K562 treated with DMSO at 1 percent for 48 hours (cell line): ENCODE measurements around the gene COL20A1. TPM values are rescaled to one million over a fixed set of nuclear protein-coding genes. Genes with fewer than 3 reads are reported as not detected.

Experiments
- total RNA-seq: library from RNA; unstranded; fragments of 300-600 nt; gene quantifications from 2 replicates; pipeline ENCODE4 v1.2.3, GENCODE V29; 2022; ENCODE audit warnings: low replicate concordance; ENCODE audit errors: extremely low read depth

COL20A1 gene
- total RNA-seq, result not detected in 2 replicates

DNA sequence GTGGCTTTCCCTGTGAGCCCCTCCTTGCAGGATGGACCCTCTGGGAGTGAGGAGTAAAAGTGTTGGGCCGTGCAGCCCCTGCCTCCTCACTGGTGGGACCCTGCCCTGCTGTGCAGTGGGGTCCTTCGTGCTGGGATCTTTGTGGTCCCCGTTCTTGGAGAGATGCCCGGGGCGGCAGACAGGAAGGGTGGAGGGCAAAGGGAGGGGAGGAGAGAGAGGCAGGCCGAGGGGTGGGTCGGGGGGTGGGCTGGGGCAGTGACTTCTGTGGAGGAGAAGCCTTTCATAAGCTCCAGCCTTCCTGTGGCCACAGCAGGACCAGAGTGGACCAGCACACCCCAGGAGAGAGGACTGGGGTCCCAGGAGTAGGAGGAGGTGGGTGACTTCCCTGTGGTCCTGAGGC, at the start of gene COL20A1:
Gene COL20A1, plus strand, starts transcription at position 283 of the 400 bp plus-strand sequence. CDS start 1,922 bp downstream, outside the sequence.

DNA sequence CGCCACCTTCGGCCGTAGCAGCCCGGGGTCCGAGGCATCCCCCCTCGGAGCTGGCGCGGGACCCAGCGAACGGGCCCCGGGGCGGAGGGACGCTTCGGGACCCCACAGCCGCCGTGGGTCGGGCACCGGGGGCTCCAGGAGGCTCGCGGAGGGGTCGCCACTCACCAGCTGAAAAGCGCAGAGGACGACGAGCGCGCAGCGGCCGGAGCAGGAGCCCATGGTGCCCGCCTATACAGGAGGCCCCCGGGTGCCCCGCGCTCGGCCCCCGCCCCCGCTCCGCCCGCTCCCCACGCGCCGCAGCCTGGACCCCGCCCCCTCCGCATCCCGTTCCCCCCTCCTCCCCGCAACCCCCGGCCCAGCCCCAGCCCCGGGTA, 38.8 kb upstream of the COL20A1 start, which contains the start of gene NKAIN4:
Gene NKAIN4, minus strand, starts transcription at position 232 of the 374 bp plus-strand sequence. Its CDS starts 13 bp downstream, at position 219.

DNA sequence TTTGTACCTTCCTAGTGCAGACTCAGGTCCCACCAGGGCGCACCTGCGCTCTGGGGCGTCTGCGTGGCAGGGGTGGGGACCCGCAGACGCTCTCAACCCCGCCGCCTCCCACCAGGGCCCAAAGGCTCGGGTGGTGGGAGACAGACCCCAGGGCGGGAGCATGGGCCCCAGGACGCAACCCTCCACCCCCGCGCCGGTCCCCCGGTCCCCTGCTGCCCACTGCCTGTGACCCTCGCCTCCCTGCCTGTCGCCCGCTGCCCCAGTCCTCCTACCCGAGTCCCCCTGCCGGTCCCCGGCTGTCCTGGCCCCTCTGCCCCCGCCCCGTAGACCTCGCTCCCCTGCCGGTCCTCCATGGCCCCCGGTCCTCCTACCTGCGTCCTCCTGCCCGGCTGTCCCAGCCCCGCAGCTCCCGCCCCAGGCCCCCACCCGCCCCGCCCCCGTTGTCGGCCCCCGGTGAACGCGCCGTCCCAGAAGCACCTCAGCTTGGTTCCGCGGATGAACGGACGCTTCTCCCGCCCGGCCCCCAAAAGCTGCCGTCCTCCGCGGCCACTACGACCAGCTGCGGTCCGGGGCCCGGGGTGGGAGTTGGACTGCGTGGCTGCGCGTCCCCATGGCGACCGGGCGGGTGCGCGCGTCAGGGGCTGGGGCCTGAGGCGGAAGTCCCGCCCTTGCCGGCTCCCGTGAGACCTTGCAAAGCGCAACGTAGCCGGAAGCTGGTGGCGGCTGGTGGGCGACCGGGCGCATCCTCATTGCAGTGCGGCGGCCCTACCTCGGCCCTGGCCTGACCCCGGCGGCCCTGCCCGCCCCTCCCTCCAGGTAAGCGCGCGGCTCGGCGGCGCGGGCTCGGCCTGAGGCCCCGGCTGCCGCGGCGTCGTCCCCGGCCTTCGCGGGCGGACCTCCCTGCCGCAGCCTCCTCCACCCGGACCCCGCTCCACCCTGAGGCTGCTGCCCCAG, 20.6 kb upstream of the COL20A1 start, which contains the start of gene ARFGAP1:
Gene ARFGAP1, plus strand, starts transcription at position 709 of the 954 bp plus-strand sequence. CDS start 2,768 bp downstream, outside the sequence.

DNA sequence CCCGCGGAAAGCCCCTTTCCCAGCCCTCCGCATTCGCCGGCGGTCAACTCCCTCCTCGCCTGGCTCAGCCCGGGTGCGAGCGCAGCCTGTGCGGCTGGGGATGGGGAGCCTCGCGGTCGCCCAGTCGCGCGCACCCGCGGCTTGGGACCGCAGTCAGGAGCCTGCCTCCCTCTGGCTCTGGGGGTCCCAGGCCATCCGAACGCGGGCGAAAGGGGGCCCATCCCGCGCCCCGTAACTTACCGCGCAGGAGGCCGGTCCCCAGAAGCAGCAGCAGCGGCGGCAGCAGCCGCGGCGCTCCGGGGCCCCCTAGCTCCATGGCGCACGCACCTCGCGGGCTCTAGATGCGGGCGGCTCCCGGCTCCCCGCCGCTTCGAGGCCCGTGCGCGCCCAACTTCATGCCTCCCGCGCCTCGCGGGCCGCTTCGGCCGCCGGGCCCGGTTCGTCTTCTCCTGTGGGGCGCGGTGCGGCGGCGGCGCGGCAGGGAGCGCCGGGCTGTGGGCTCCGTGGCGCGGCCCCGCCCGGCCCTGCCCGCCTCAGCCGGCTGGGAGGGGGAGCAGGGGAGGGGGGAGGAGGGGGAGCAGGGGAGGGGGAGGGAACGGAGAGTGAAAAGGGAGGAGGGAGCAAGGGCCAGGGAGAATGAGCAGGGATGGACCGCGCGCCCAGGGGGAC, 68.0 kb downstream of the COL20A1 start, which contains the start of gene CHRNA4:
Gene CHRNA4, minus strand, starts transcription at position 500 of the 669 bp plus-strand sequence. Its CDS starts 184 bp downstream, at position 316.

Other genes with a start within 250 kb of the COL20A1 start
- gene YTHDF1, start 77.1 kb upstream of the COL20A1 start, total RNA-seq, result not detected in 2 replicates
- gene BIRC7, start 57.3 kb upstream of the COL20A1 start, total RNA-seq, result not detected in 2 replicates
- gene NKAIN4, start 38.7 kb upstream of the COL20A1 start, total RNA-seq, result not detected in 2 replicates
- 409 TPM in 1 of 2 replicates, not detected in the other for gene ARFGAP1, start 20.4 kb upstream of the COL20A1 start, total RNA-seq
- gene CHRNA4, start 68.2 kb downstream of the COL20A1 start, total RNA-seq, result not detected in 2 replicates
- not detected in 2 replicates for gene KCNQ2, start 179.5 kb downstream of the COL20A1 start, total RNA-seq
- not detected in 2 replicates for gene EEF1A2, start 205.9 kb downstream of the COL20A1 start, total RNA-seq
- not detected in 2 replicates for gene PPDPF, start 227.6 kb downstream of the COL20A1 start, total RNA-seq
- not detected in 2 replicates for gene PTK6, start 244.2 kb downstream of the COL20A1 start, total RNA-seq